HG03558 (cell line): ENCODE data around the gene F2RL2.

ENCODE experiments used
- ATAC-seq: cut with Tn5 transposase; IDR thresholded peaks from one replicate; pipeline ENCODE4 v1.9.1; 2021; ENCODE audit warnings: moderate number of reproducible peaks; ENCODE audit not compliant: unreplicated experiment; ENCODE audit errors: extremely low read depth

F2RL2 gene

DNA sequence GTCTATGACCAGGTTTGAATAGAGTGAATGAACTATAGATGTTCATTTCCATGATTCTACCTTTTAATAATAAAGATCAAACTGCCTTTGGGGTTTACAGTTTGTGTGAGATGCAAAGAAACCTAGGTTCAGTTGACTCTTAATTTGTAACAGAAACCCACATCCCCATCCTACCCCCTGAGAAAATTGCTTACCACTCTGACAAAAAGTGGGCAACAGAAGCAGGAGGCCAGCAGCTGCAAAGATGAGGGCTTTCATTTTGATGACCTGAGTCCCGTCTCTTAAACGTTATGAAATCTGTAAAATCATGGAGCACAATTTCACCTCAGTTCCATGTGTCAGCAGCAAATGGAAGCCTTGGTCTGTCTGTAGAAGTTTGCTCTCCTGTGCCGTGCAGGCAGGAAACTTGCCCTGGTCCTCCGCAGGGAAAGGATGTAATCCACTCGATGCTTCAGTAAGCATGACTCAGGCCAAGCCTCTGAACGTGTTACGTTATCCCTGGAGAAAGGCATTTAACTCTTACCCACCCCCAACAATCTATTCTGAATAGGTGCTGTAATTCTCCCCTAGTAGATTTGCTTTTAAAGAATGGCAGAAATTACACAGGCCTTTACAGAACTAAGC, at the start of gene F2RL2:
Gene F2RL2 (minus strand): TSS at position 431 of the 624 bp plus-strand sequence. CDS start 173 bp downstream, at position 258.
- ATAC-seq = no peak

GRCh38 chr5:76672242-76672641, 49.0 kb upstream of the F2RL2 start:
- ATAC-seq = no peak

- ATAC-seq = no peak
Observed at GRCh38 chr5:76670508-76670907, 47.3 kb upstream of the F2RL2 start.

- ATAC-seq = no peak
Observed at GRCh38 chr5:76669245-76669644, 46.0 kb upstream of the F2RL2 start.

GRCh38 chr5:76667495-76667894, 44.3 kb upstream of the F2RL2 start:
- no peak for ATAC-seq

DNA sequence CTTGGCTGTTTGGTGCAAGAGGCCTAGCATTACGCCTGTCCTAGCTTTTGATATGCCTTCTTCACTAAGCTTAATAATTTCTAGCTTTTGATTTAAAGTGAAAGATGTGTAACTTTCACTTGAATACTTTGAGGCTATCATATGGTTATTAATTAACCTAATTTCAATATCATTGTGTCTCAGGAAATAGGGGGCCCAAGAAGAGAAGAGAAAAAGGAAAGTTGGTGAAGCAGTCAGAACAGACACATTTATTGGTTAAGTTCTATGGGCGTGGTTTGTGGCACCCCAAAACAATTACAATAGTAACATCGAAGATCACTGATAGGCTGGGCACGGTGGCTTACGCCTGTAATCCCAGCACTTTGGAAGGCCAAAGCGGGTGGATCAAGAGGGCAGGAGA, 40.9 kb upstream of the F2RL2 start:
- no peak for ATAC-seq

- no peak for ATAC-seq
Observed at GRCh38 chr5:76663573-76663972, 40.4 kb upstream of the F2RL2 start.

GRCh38 chr5:76662521-76662920, 39.3 kb upstream of the F2RL2 start:
- ATAC-seq = no peak

DNA sequence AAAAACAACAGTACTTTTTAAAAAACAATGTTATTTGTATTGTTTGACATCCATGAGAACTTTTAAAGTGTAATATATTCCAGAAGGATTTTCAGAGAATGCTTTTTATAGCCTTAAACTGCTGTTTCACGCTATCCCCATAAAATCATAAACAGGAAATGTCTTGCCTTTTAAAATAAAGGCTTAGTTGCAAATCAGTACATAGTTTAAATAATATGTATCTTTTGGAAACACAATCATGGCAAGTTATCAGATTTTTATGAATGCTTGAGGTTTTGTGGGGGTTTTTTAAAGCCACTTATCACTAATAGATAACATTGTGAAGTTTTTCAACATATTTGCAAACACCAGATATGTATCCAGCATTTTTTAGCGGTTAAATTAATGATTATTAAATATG, 37.2 kb upstream of the F2RL2 start:
- no peak for ATAC-seq

DNA sequence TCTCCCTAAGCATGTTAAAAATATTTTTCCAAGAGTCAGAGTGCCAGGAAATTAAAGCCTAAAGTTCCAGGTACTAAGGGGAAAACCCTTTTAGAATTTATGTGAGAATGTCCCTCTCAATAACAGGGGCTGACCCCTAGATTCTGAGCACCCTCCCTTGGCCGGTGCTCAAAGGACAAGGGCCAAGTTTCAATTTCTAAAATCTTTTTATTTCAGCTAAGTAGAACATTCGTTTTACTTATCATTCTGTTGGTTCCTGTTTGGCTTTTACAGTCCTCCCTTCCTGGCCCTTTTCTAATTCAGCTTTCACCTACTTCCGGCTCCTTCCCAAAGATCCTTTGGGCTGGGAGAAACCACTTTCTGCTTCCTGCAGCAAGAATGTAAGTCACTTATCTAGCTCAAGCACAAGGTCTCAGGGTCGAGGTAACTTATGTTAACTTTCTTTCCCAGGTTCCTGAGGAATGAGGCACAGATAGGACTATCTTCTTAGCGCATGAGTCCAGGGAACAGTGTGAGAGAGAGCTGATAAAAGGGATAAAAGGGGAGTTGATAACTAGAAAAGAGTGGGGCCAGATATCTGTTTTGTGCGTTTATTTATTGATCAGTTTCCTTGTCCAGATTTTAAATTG, 34.6 kb upstream of the F2RL2 start:
- no peak for ATAC-seq

- ATAC-seq = no peak
Observed at GRCh38 chr5:76657091-76657490, 33.9 kb upstream of the F2RL2 start.

GRCh38 chr5:76652809-76653414, 29.7 kb upstream of the F2RL2 start:
- no peak for ATAC-seq

GRCh38 chr5:76649140-76649539, 25.9 kb upstream of the F2RL2 start:
- no peak for ATAC-seq

- no peak for ATAC-seq
Observed at GRCh38 chr5:76643371-76643770, 20.2 kb upstream of the F2RL2 start.

DNA sequence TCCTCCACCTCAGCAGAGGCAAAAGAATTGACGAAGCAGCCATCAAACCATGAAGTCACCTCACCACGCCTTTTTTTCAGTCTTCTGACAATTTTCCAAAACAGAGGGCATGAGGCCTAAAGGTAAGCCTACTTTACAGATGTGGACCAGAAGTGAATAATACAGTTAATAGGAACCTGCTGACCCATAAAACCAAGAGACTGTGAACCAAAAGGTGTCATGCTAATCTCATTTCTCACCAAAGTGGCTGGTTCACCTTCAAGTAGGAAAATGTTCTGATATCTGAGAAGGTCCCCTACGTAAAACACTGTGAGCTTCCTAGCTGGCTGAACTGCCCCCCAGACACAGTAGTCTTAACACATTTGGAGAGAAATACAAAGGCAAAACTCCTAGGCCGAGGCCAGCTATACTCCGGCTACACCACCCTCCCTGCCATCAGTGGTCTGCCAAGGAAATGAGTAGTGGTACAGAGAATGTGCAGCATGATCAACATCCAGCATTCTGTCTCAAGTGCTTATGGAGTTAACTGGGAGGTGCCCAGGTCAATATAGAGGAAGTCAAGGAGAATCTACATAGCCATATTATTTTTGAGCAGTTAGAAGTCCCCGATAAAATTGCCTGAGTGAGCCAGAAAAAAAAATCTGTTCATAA, 19.3 kb upstream of the F2RL2 start:
- ATAC-seq = no peak

GRCh38 chr5:76641514-76642120, 18.4 kb upstream of the F2RL2 start:
- ATAC-seq = no peak

DNA sequence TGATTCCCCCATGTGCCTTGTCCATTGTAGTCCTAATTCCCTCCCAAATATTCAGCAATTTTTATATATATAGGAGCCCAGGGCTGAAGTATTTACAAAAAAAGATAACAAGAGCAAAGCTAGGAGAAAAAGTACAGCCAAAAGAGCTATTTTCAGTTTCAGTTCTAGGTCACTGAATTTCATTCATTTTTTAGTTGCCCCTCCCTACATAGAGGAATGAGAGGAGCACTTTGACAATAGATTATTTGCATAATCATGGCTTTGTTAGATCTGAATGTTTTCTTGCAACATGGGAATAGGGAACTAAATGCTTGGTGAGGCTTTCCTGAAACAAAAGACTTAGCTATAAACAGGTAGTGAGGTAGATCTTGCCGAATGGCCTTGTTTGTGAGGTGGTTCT, 15.3 kb upstream of the F2RL2 start:
- no peak for ATAC-seq

DNA sequence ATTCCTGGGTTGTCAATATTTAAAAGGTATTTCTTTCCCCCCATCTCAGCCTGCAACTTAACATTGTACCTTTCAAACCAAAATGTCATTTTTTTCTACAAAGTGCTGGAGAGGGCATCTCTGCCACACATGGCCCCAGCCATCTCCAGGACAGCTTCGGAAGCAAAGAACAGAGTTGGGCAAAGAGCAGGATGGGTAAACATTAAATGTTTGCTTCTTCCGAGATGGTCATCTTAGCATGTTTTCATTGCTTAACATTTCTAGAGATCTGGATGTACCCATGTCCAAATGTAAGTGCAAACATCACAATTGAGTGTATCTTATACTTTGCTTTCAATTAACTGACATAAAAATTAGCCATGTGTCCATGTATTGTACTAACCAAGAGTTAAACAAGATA, 14.3 kb upstream of the F2RL2 start:
- ATAC-seq = no peak

DNA sequence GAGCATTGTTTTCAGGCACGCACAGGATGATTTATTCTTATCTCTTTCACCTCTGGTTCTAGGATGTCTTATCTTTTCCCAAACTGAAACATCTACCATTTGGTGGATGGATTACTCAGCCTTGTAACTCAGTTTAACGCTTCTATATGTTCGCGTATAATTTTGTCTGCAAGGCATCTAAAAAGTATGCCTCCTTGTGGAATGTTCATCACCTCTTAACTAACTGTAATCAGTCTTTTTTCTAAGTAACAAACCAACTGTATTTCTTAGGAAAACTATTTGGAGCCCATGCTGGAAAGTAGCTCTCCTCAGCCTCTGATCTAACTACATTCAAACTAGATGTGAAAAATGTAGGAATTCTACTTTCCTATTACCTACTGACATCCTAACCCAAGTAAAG, 11.5 kb upstream of the F2RL2 start:
- no peak for ATAC-seq

GRCh38 chr5:76626738-76627137, 3.5 kb upstream of the F2RL2 start:
- no peak for ATAC-seq
